GM12892 (cell line): ENCODE results near the gene CTDNEP1.

Experiments
- POLR2A ChIP-seq: IDR thresholded peaks from 2 replicates; pipeline ENCODE4 v1.6.1; 2011; ENCODE audit warnings: low read depth, low read length, control low read depth
- POLR2AphosphoS5 ChIP-seq: IDR thresholded peaks from 2 replicates; pipeline ENCODE4 v1.6.1; 2011; ENCODE audit warnings: low read depth, low read length, control low read depth

DNA sequence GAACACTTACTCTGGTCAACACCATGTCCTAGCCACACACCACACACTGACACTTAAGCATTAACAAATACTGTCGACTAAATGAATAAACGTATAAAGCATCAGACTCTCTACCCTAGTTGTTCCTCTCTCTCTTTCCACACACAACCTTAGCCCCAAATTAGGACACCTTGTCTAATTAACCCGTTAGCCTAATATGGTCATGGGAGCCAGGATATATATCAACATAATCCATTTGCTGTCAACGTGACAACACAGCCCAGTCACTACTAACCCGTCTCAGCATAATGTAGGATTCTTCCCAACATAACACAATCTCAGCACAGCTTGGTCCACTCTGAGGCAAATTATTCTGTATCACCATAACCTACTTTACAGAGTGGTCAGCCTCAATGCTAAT lies 19.4 kb downstream of the CTDNEP1 start:
- TF ChIP-seq POLR2AphosphoS5, result no peak
- no peak for TF ChIP-seq POLR2A
